ENCODE measurements around the gene ANTXR1. TPM values are rescaled to one million over a fixed set of nuclear protein-coding genes. Genes with fewer than 3 reads are reported as not detected.

The ANTXR1 gene
- total RNA-seq, 4 donors from 2014 or later: 7.1 to 101 (median 15.8) TPM

- Histone ChIP-seq H3K9me3 (no peaks in the 10 kb centered on the region), H3K4me3 (no peak overlapping the region), H3K4me1 (peaks cover 0 to 6% (median 0%) of the 10 kb centered on the region in 4 donors), H3K27ac (no peak overlapping the region), H3K27me3 (no peaks in the 10 kb centered on the region), H3K36me3 (no peaks in the 10 kb centered on the region)
- TF ChIP-seq CTCF (IDR thresholded peaks at IDR 0.05): no peak
- no peak for TF ChIP-seq EP300 (IDR thresholded peaks at IDR 0.05; ENCODE audit: low read depth)
- no peak for TF ChIP-seq POLR2A (IDR thresholded peaks at IDR 0.05)
- TF ChIP-seq POLR2AphosphoS5 (IDR thresholded peaks at IDR 0.05): no peak
- in situ Hi-C loops (cut with MboI; ENCODE audit: low pct_ligation_motif_present in 1 of 4, low pct_unique_long_range_greater_than_20kb in 1 of 4, low sequenced_read_pairs in 3 of 4): no loop called here
- WGBS, 2 donors (ENCODE audit: low coverage in 1 of 2): 80 to 84% methylated on average over 3 of the region's 3 CpGs
- no peak for DNase-seq
- intact Hi-C loops (cut with DNase I; ENCODE audit: low total_unique reads): no loop called here
Observed at GRCh38 chr2:69211048-69211447, 198.1 kb downstream of the ANTXR1 start.

- H3K27me3 ChIP-seq: no peaks in the 10 kb centered on the region
- H3K27ac ChIP-seq: no peak overlapping the region
- in situ Hi-C loops (cut with MboI; ENCODE audit: low pct_ligation_motif_present in 1 of 4, low pct_unique_long_range_greater_than_20kb in 1 of 4, low sequenced_read_pairs in 3 of 4): no loop called here
- no peaks in the 10 kb centered on the region for H3K36me3 ChIP-seq
- no peak overlapping the region for H3K4me3 ChIP-seq
- peaks cover 0 to 6% (median 0%) of the 10 kb centered on the region in 4 donors for H3K4me1 ChIP-seq
- intact Hi-C loops (cut with DNase I; ENCODE audit: low total_unique reads): no loop called here
- 60 to 83% methylated on average over 1 to 5 of the region's 5 CpGs for WGBS, 2 donors (ENCODE audit: low coverage in 1 of 2)
- H3K9me3 ChIP-seq: no peaks in the 10 kb centered on the region
- no peak for DNase-seq
- TF ChIP-seq POLR2A (IDR thresholded peaks at IDR 0.05) (no peak), POLR2AphosphoS5 (IDR thresholded peaks at IDR 0.05) (no peak), EP300 (IDR thresholded peaks at IDR 0.05; ENCODE audit: low read depth) (no peak), CTCF (IDR thresholded peaks at IDR 0.05) (no peak)
Observed at GRCh38 chr2:69211686-69212085, 198.7 kb downstream of the ANTXR1 start.

GRCh38 chr2:69212238-69213028, 199.5 kb downstream of the ANTXR1 start:
- no peaks in the 10 kb centered on the region for H3K9me3 ChIP-seq
- intact Hi-C loops (cut with DNase I; ENCODE audit: low total_unique reads): no loop called here
- in situ Hi-C loops (cut with MboI; ENCODE audit: low pct_ligation_motif_present in 1 of 4, low pct_unique_long_range_greater_than_20kb in 1 of 4, low sequenced_read_pairs in 3 of 4): no loop called here
- no peaks in the 10 kb centered on the region for H3K36me3 ChIP-seq
- whole genome bisulfite sequencing, 2 donors (ENCODE audit: low coverage in 1 of 2): 88 to 89% methylated on average over 3 to 4 of the region's 4 CpGs
- no peaks in the 10 kb centered on the region for H3K27me3 ChIP-seq
- H3K27ac ChIP-seq: no peak overlapping the region
- H3K4me1 ChIP-seq: peaks cover 0 to 6% (median 0%) of the 10 kb centered on the region in 4 donors
- no peak for DNase-seq
- TF ChIP-seq POLR2AphosphoS5 (IDR thresholded peaks at IDR 0.05) (no peak), EP300 (IDR thresholded peaks at IDR 0.05; ENCODE audit: low read depth) (no peak), CTCF (IDR thresholded peaks at IDR 0.05) (no peak), POLR2A (IDR thresholded peaks at IDR 0.05) (no peak)
- no peak overlapping the region for H3K4me3 ChIP-seq

GRCh38 chr2:69213201-69213600, 200.2 kb downstream of the ANTXR1 start:
- Histone ChIP-seq H3K27me3 (no peaks in the 10 kb centered on the region), H3K4me3 (no peak overlapping the region), H3K9me3 (no peaks in the 10 kb centered on the region), H3K27ac (no peak overlapping the region), H3K4me1 (peaks cover 0 to 6% (median 0%) of the 10 kb centered on the region in 4 donors), H3K36me3 (no peaks in the 10 kb centered on the region)
- 53 to 63% methylated on average over 4 of the region's 4 CpGs for WGBS, 2 donors (ENCODE audit: low coverage in 1 of 2)
- no peak for TF ChIP-seq CTCF (IDR thresholded peaks at IDR 0.05)
- TF ChIP-seq POLR2A (IDR thresholded peaks at IDR 0.05): no peak
- no peak for TF ChIP-seq EP300 (IDR thresholded peaks at IDR 0.05; ENCODE audit: low read depth)
- in situ Hi-C loops (cut with MboI; ENCODE audit: low pct_ligation_motif_present in 1 of 4, low pct_unique_long_range_greater_than_20kb in 1 of 4, low sequenced_read_pairs in 3 of 4) (no loop called here), intact Hi-C loops (cut with DNase I; ENCODE audit: low total_unique reads) (no loop called here)
- DNase-seq: no peak
